Inflammatory macrophage treated with lipopolysaccharide for 4 hours (primary cell): ENCODE results near the gene ERFL.

ENCODE experiments used
- DNase-seq: peaks from one replicate; pipeline ENCODE4 v3.0.0-alpha.2; 2020

The ERFL gene

GRCh38 chr19:41895745-41896580 is 32.3 kb downstream of the ERFL start:
- no peak for DNase-seq

- DNase-seq, result no peak
Measured at GRCh38 chr19:41894350-41894749, 33.9 kb downstream of the ERFL start.

- no peak for DNase-seq
Measured at GRCh38 chr19:41893899-41894298, 34.4 kb downstream of the ERFL start.

GRCh38 chr19:41892173-41892902 is 35.9 kb downstream of the ERFL start:
- DNase-seq, result no peak

- no peak for DNase-seq
Measured at GRCh38 chr19:41890936-41891335, 37.3 kb downstream of the ERFL start.

- no peak for DNase-seq
Measured at GRCh38 chr19:41889896-41890295, 38.4 kb downstream of the ERFL start.

GRCh38 chr19:41888926-41889325 is 39.3 kb downstream of the ERFL start:
- DNase-seq, result no peak

- no peak for DNase-seq
Measured at GRCh38 chr19:41887711-41888382, 40.4 kb downstream of the ERFL start.

- DNase-seq, result no peak
Measured at GRCh38 chr19:41886761-41887710, 41.2 kb downstream of the ERFL start.

- DNase-seq, result peak; percentile 98
Measured at GRCh38 chr19:41883821-41884733, 44.2 kb downstream of the ERFL start.

GRCh38 chr19:41883463-41883820 is 44.8 kb downstream of the ERFL start:
- no peak for DNase-seq

- DNase-seq, result peak; percentile 41
Measured at GRCh38 chr19:41882568-41883462, 45.4 kb downstream of the ERFL start, which contains the start of gene ARHGEF1. TSS of gene ARHGEF1 (plus strand) at chr19:41883184. CDS start at chr19:41888083, 4,899 bp downstream.

- no peak for DNase-seq
Measured at GRCh38 chr19:41880329-41880708, 47.9 kb downstream of the ERFL start.

- DNase-seq, result no peak
Measured at GRCh38 chr19:41879670-41880328, 48.5 kb downstream of the ERFL start.

- DNase-seq, result no peak
Measured at GRCh38 chr19:41879080-41879479, 49.2 kb downstream of the ERFL start.

- DNase-seq, result peak; percentile 48
Measured at GRCh38 chr19:41877916-41878905, 50.0 kb downstream of the ERFL start.

GRCh38 chr19:41876847-41877832 is 51.1 kb downstream of the ERFL start, which contains the start of gene CD79A:
TSS of gene CD79A (plus strand) at chr19:41877279. CDS start at chr19:41877305, 26 bp downstream.
- peak; percentile 51 for DNase-seq
